NCI-H1436 treated with DMSO at 0.1 percent for 48 hours (cell line): ENCODE results near the gene SCG5.

Experiments used
- DNase-seq: peaks from one replicate; lab custom pipeline; 2025; lab: John Stamatoyannopoulos, UW

SCG5 gene

GRCh38 chr15:32691689-32692038 is 50.2 kb downstream of the SCG5 start:
- no peak for DNase-seq

GRCh38 chr15:32692286-32692685 is 50.8 kb downstream of the SCG5 start:
- no peak for DNase-seq

GRCh38 chr15:32694222-32694983 is 52.9 kb downstream of the SCG5 start:
- DNase-seq, result no peak

GRCh38 chr15:32698773-32699390 is 57.4 kb downstream of the SCG5 start:
- DNase-seq, result no peak

GRCh38 chr15:32700501-32701150 is 59.1 kb downstream of the SCG5 start:
- DNase-seq, result no peak

GRCh38 chr15:32701863-32702262 is 60.4 kb downstream of the SCG5 start:
- DNase-seq, result no peak

GRCh38 chr15:32704395-32704981 is 63.0 kb downstream of the SCG5 start:
- DNase-seq, result no peak

- no peak for DNase-seq
Measured at GRCh38 chr15:32705446-32705845, 63.9 kb downstream of the SCG5 start.

- DNase-seq, result no peak
Measured at GRCh38 chr15:32706704-32707103, 65.2 kb downstream of the SCG5 start.

GRCh38 chr15:32707436-32707835 is 65.9 kb downstream of the SCG5 start:
- no peak for DNase-seq

- no peak for DNase-seq
Measured at GRCh38 chr15:32709295-32710033, 68.0 kb downstream of the SCG5 start.

GRCh38 chr15:32715276-32715675 is 73.8 kb downstream of the SCG5 start:
- DNase-seq, result no peak

- no peak for DNase-seq
Measured at GRCh38 chr15:32716216-32716914, 74.9 kb downstream of the SCG5 start.

- no peak for DNase-seq
Measured at GRCh38 chr15:32716915-32717425, 75.5 kb downstream of the SCG5 start.

- no peak for DNase-seq
Measured at GRCh38 chr15:32717426-32718226, 76.1 kb downstream of the SCG5 start, which contains the start of gene GREM1. Gene GREM1, plus strand, starts transcription at chr15:32718004. Its CDS starts 12,687 bp downstream, at chr15:32730691.

- no peak for DNase-seq
Measured at GRCh38 chr15:32718227-32718820, 76.8 kb downstream of the SCG5 start.

- no peak for DNase-seq
Measured at GRCh38 chr15:32718821-32719716, 77.6 kb downstream of the SCG5 start.

GRCh38 chr15:32721596-32721995 is 80.1 kb downstream of the SCG5 start:
- DNase-seq, result no peak

- no peak for DNase-seq
Measured at GRCh38 chr15:32722136-32722535, 80.6 kb downstream of the SCG5 start.
